OCI-LY1 (cell line): ENCODE results near the gene CNTN1.

Source experiments
- H2AFZ ChIP-seq: fragments of 200-600 bp; sonication (generic), shearing (Covaris generic); 2 replicates; pipeline ENCODE4 v1.6.0; 2014; ENCODE audit warnings: antibody characterized with exemption, mild to moderate bottlenecking, low read length
- H3F3A ChIP-seq: fragments of 200-600 bp; sonication (generic), shearing (Covaris generic); 2 replicates; pipeline ENCODE4 v1.6.0; 2014; ENCODE audit warnings: mild to moderate bottlenecking, antibody characterized with exemption, low read length, moderate library complexity; ENCODE audit not compliant: insufficient read depth
- H3K27ac ChIP-seq: fragments of 200-600 bp; sonication (generic); 2 replicates; pipeline ENCODE4 v1.5.1; 2014; ENCODE audit warnings: low read length, mixed run types, mild to moderate bottlenecking, low read depth; ENCODE audit not compliant: poor library complexity, severe bottlenecking
- H3K27me3 ChIP-seq: fragments of 200-600 bp; sonication (generic); 2 replicates; pipeline ENCODE4 v1.6.0; 2014; ENCODE audit warnings: antibody characterized with exemption, mild to moderate bottlenecking, low read length, moderate library complexity; ENCODE audit not compliant: insufficient read depth
- H3K36me3 ChIP-seq: fragments of 200-600 bp; sonication (generic); 2 replicates; pipeline ENCODE4 v1.6.1; 2014; ENCODE audit warnings: mild to moderate bottlenecking, antibody characterized with exemption, low read length, moderate library complexity, mixed read lengths; ENCODE audit not compliant: insufficient read depth
- H3K4me1 ChIP-seq: fragments of 200-600 bp; sonication (generic); 2 replicates; pipeline ENCODE4 v1.5.1; 2014; ENCODE audit warnings: mild to moderate bottlenecking, low read length, moderate library complexity; ENCODE audit not compliant: insufficient read depth, severe bottlenecking
- H3K4me2 ChIP-seq: fragments of 200-600 bp; sonication (generic), shearing (Covaris generic); 2 replicates; pipeline ENCODE4 v1.6.1; 2014; ENCODE audit warnings: low read length
- H3K4me3 ChIP-seq: fragments of 200-600 bp; sonication (generic); 2 replicates; pipeline ENCODE4 v1.5.1; 2014; ENCODE audit warnings: low read length, low read depth, mild to moderate bottlenecking, mixed read lengths; ENCODE audit not compliant: poor library complexity, severe bottlenecking
- H3K79me2 ChIP-seq: fragments of 200-600 bp; shearing (Covaris generic); 2 replicates; pipeline ENCODE4 v1.6.1; 2016; ENCODE audit warnings: mixed run types, low read length, mixed read lengths; ENCODE audit not compliant: insufficient read depth
- H3K9ac ChIP-seq: fragments of 200-600 bp; sonication (generic), shearing (Covaris generic); 2 replicates; pipeline ENCODE4 v1.6.1; 2014; ENCODE audit warnings: mild to moderate bottlenecking, low read length, mixed read lengths
- H3K9me2 ChIP-seq: fragments of 200-600 bp; sonication (generic), shearing (Covaris generic); 2 replicates; pipeline ENCODE4 v1.6.1; 2014; ENCODE audit warnings: low read depth, mild to moderate bottlenecking, low read length, mixed read lengths
- H3K9me3 ChIP-seq: fragments of 200-600 bp; shearing (Covaris generic); 2 replicates; pipeline ENCODE4 v1.6.1; 2014; ENCODE audit warnings: low read length, mixed read lengths
- H4K20me1 ChIP-seq: fragments of 200-600 bp; sonication (generic), shearing (Covaris generic); 2 replicates; pipeline ENCODE4 v1.6.0; 2016; ENCODE audit warnings: mild to moderate bottlenecking, low read length; ENCODE audit not compliant: insufficient read depth
- EZH2 ChIP-seq: fragments of 200-600 bp; sonication (generic), shearing (Covaris generic); IDR thresholded peaks from 2 replicates; pipeline ENCODE4 v1.8.0; 2017; ENCODE audit warnings: borderline replicate concordance, mixed run types, mild to moderate bottlenecking, antibody characterized with exemption, low read length, moderate library complexity, mixed read lengths
- TF ChIP-seq, protein P1 (sequence below): fragments of 200-600 bp; sonication (generic), shearing (Covaris generic); IDR thresholded peaks from 2 replicates; pipeline ENCODE4 v1.5.1; 2017; ENCODE audit warnings: mild to moderate bottlenecking, antibody characterized with exemption, low read length, moderate library complexity, mixed read lengths

CNTN1 gene

GRCh38 chr12:41008472-41008871, 316.2 kb downstream of the CNTN1 start:
- Histone ChIP-seq H3K36me3 (no peaks in the 10 kb centered on the region), H4K20me1 (no peaks in the 10 kb centered on the region), H3K27ac (no peak overlapping the region), H3K4me1 (no peaks in the 10 kb centered on the region), H3K4me2 (no peak overlapping the region), H3K79me2 (no peaks in the 10 kb centered on the region), H3F3A (no peaks in the 10 kb centered on the region), H3K9ac (no peak overlapping the region), H3K9me3 (peaks cover 9% of the 10 kb centered on the region), H3K9me2 (no peaks in the 10 kb centered on the region), H3K27me3 (no peaks in the 10 kb centered on the region), H2AFZ (no peak overlapping the region), H3K4me3 (no peak overlapping the region)
- no peak for TF ChIP-seq EZH2
- TF ChIP-seq, protein P1, sequence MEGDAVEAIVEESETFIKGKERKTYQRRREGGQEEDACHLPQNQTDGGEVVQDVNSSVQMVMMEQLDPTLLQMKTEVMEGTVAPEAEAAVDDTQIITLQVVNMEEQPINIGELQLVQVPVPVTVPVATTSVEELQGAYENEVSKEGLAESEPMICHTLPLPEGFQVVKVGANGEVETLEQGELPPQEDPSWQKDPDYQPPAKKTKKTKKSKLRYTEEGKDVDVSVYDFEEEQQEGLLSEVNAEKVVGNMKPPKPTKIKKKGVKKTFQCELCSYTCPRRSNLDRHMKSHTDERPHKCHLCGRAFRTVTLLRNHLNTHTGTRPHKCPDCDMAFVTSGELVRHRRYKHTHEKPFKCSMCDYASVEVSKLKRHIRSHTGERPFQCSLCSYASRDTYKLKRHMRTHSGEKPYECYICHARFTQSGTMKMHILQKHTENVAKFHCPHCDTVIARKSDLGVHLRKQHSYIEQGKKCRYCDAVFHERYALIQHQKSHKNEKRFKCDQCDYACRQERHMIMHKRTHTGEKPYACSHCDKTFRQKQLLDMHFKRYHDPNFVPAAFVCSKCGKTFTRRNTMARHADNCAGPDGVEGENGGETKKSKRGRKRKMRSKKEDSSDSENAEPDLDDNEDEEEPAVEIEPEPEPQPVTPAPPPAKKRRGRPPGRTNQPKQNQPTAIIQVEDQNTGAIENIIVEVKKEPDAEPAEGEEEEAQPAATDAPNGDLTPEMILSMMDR = no peak

DNA sequence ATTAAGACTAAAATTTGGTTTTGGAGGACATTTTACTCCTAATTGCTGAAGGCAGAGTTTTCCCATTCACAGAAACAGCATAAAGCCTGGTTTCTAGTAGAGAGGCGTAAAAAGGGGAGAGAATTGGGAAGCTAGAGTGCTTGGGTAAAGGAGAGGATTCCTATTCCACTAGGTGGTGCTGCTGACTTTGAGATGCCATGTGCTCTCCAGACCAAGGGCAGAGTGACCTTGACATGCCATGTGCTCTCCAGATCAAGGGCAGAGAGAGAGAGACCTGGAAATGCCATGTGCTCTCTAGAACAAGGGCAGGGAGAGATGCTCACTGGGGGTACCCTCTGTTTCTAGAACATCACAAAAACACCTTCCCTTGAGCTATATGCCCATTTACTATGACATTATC, 319.7 kb downstream of the CNTN1 start:
- Histone ChIP-seq H3K79me2 (no peaks in the 10 kb centered on the region), H3K4me1 (no peaks in the 10 kb centered on the region), H4K20me1 (no peaks in the 10 kb centered on the region), H3K4me3 (no peak overlapping the region), H3K9me2 (no peaks in the 10 kb centered on the region), H3K9ac (no peak overlapping the region), H3K9me3 (peaks cover 9% of the 10 kb centered on the region), H3K27ac (no peak overlapping the region), H3K36me3 (no peaks in the 10 kb centered on the region), H3K4me2 (no peak overlapping the region), H3K27me3 (no peaks in the 10 kb centered on the region), H3F3A (no peaks in the 10 kb centered on the region), H2AFZ (no peak overlapping the region)
- TF ChIP-seq EZH2 = no peak
- TF ChIP-seq, protein P1 = no peak; the same call in 1 of the 2 replicates

DNA sequence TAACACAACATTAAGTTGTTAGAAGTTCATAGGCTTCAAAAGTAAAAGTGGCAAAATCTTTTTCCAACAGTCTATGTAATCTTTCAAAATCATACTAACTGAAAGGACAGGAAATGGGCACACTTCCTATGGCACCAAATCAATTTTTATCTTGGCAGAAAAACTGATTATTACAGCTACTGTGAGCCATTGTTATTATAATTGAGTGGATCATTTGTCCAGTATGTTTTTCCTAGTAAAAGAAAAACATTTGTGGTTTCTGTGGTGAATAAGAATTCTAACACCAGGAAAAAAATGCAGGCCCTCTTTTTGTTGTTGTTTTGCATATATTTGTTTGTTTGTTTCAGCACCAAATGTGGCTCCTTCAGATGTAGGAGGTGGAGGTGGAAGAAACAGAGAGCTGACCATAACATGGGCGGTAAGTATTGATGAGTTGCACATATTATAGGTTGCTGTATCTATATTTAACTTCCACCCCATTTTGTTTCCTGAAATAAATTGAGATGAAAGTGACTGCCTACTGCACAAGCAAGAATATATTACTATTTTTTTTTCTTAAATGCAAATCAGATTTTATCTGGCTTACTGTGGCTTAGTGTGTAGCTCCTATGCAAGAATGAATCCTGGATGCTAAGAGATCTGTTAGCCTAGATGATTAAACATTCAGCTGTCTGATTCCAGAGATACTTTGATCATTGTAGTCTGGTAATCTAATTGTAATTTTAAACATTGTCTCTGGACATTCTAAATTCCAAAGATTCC, 321.8 kb downstream of the CNTN1 start:
- TF ChIP-seq, protein P1 = no peak
- no peak for TF ChIP-seq EZH2
- Histone ChIP-seq H3K4me2 (no peak overlapping the region), H2AFZ (no peak overlapping the region)

More for the DNA sequence above, 321.8 kb downstream of the CNTN1 start:
- H3K4me3 ChIP-seq = no peak overlapping the region
- no peaks in the 10 kb centered on the region for H3K79me2 ChIP-seq
- H3K9me3 ChIP-seq = 0 out of 2 replicates have a peak, but pooled peaks cover under 1% of the 10 kb centered on the region
- H3K27me3 ChIP-seq = no peaks in the 10 kb centered on the region
- H3K9ac ChIP-seq = no peak overlapping the region
- H3F3A ChIP-seq = no peaks in the 10 kb centered on the region
- H3K27ac ChIP-seq = no peak overlapping the region
- H4K20me1 ChIP-seq = no peaks in the 10 kb centered on the region
- no peaks in the 10 kb centered on the region for H3K9me2 ChIP-seq
- H3K36me3 ChIP-seq = no peaks in the 10 kb centered on the region
- H3K4me1 ChIP-seq = no peaks in the 10 kb centered on the region
